Lung (tissue), 12 donors: ENCODE results near the gene TAP2. TPM values are rescaled to one million over a fixed set of nuclear protein-coding genes. Genes with fewer than 3 reads are reported as not detected.

Source experiments
- ATAC-seq: fragments of 200-7000 bp; cut with Tn5 transposase; one replicate; pipeline ENCODE4 v1.9.1; 2020; ENCODE audit warnings: moderate number of reproducible peaks; ENCODE audit not compliant: insufficient read depth, low FRiP score
- DNase-seq, 3 donors: peaks; one replicate each; pipeline ENCODE4 v3.0.0-alpha.2; 2013 to 2017
- H3K27ac ChIP-seq, 2 donors: one replicate each; pipeline ENCODE4 v1.5.1; 2013; ENCODE audit warnings: mild to moderate bottlenecking in 2 of 2, moderate library complexity in 2 of 2, control low read depth in 1 of 2, inconsistent platforms in 1 of 2, low read depth in 1 of 2, low read length in 1 of 2
- H3K27me3 ChIP-seq, 3 donors: one replicate each; pipeline ENCODE4 v1.5.1; 2013; ENCODE audit warnings: low read length in 2 of 3; ENCODE audit not compliant: control insufficient read depth in 3 of 3, insufficient read depth in 3 of 3
- H3K36me3 ChIP-seq, 4 donors: one replicate each; pipeline ENCODE4 v1.5.1; 2013; ENCODE audit warnings: low read length in 4 of 4, mild to moderate bottlenecking in 1 of 4, moderate library complexity in 1 of 4; ENCODE audit not compliant: control insufficient read depth in 4 of 4, insufficient read depth in 4 of 4
- H3K4me1 ChIP-seq, 5 donors: one replicate each; pipeline ENCODE4 v1.5.1; 2013; ENCODE audit warnings: low read length in 5 of 5, mild to moderate bottlenecking in 2 of 5, moderate library complexity in 1 of 5; ENCODE audit not compliant: control insufficient read depth in 5 of 5, insufficient read depth in 5 of 5
- H3K4me3 ChIP-seq: one replicate; pipeline ENCODE4 v1.5.1; 2013; ENCODE audit warnings: mild to moderate bottlenecking, control low read depth, moderate library complexity
- H3K9ac ChIP-seq, 2 donors: one replicate each; pipeline ENCODE4 v1.5.1; 2013; ENCODE audit warnings: low read length in 2 of 2, control low read depth in 1 of 2; ENCODE audit not compliant: insufficient read depth in 1 of 2
- H3K9me3 ChIP-seq, 4 donors: one replicate each; pipeline ENCODE4 v1.5.1; 2013; ENCODE audit warnings: low read length in 3 of 4, mild to moderate bottlenecking in 1 of 4, moderate library complexity in 1 of 4; ENCODE audit not compliant: control insufficient read depth in 4 of 4, insufficient read depth in 3 of 4
- WGBS, 2 donors: extraction: QIAGEN DNeasy Blood & Tissue Kit; methylation state at CpG; one replicate each; pipeline ENCODE4 v1.1.7; 2013; 5-methylcytosine and 5-hydroxymethylcytosine counted together
- polyA plus RNA-seq, 2 donors: library from polyadenylated mRNA; stranded (reverse); fragments of 200-250 nt; gene quantifications; one replicate each; pipeline ENCODE4 v1.2.1, GENCODE V29; 2013
- total RNA-seq, 2 donors: library from RNA; depleted of rRNA in 1 of 2; stranded (reverse); fragments of >200 nt in 1 of 2; gene quantifications; one replicate each; pipeline ENCODE4 v1.2.1, GENCODE V29; 2014 to 2021
- TF ChIP-seq, protein P1 (sequence below): IDR thresholded peaks from 2 replicates; pipeline ENCODE4 v1.5.1; 2012; ENCODE audit warnings: mild to moderate bottlenecking; ENCODE audit errors: control extremely low read depth, extremely low read depth
- donor health status: control.
- donor health status: control.
- donor health status: Bipolar disorder and iron deficiency.
- donor health status: healthy.
- donor health status: DM: yes; HTN: yes; CAD: no.

Gene TAP2
- total and polyA plus RNA-seq, 4 donors, result 15.2 to 63.2 (median 42.0) TPM

DNA sequence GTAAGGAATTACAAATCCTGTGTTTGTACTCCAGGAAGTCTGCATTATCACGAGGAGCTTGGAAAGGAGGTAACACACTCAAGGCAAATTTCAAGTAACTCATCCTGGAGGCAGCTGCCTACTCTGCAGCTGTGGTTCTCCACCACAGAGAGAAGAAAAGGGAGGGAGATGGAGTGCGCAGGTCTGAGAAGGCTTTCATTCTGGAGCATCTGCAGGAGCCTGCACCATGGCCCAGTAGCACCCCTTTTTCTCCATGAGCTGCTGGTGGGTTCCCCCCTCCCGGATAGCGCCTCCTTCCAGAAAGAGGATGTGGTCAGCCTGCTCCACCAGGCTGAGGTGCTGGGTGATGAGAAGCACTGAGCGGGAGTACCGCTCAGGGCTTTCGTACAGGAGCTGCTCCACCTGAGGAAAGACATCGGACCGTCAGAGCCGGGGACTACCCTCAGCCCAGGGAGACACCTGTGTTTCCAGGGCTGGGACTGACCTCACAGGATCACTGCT, 6.9 kb upstream of the TAP2 start:
- H3K4me1 ChIP-seq, result peaks cover 0 to 7% (median 3%) of the 10 kb centered on the region in 5 donors
- TF ChIP-seq, protein P1, sequence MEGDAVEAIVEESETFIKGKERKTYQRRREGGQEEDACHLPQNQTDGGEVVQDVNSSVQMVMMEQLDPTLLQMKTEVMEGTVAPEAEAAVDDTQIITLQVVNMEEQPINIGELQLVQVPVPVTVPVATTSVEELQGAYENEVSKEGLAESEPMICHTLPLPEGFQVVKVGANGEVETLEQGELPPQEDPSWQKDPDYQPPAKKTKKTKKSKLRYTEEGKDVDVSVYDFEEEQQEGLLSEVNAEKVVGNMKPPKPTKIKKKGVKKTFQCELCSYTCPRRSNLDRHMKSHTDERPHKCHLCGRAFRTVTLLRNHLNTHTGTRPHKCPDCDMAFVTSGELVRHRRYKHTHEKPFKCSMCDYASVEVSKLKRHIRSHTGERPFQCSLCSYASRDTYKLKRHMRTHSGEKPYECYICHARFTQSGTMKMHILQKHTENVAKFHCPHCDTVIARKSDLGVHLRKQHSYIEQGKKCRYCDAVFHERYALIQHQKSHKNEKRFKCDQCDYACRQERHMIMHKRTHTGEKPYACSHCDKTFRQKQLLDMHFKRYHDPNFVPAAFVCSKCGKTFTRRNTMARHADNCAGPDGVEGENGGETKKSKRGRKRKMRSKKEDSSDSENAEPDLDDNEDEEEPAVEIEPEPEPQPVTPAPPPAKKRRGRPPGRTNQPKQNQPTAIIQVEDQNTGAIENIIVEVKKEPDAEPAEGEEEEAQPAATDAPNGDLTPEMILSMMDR, result no peak
- H3K9ac ChIP-seq, result no peak overlapping the region
- ATAC-seq, result no peak
- no peaks in the 10 kb centered on the region for H3K27me3 ChIP-seq
- H3K4me3 ChIP-seq, result peak overlapping the region; percentile 75
- peaks cover 6 to 50% (median 20%) of the 10 kb centered on the region in 4 donors for H3K36me3 ChIP-seq
- DNase-seq, result no peak
- no peaks in the 10 kb centered on the region for H3K9me3 ChIP-seq
- H3K27ac ChIP-seq, result peak overlapping the region in 1 of 2 donors; percentile 97
- WGBS, 2 donors, result 20 to 42% methylated on average over 9 to 10 of the region's 10 CpGs

GRCh38 chr6:32844839-32845383, 6.4 kb upstream of the TAP2 start:
- Histone ChIP-seq H3K4me1 (peaks cover 0 to 7% (median 3%) of the 10 kb centered on the region in 5 donors), H3K4me3 (peak overlapping the region; percentile 75), H3K27me3 (no peaks in the 10 kb centered on the region), H3K27ac (peak overlapping the region; percentile 47 to 97), H3K9ac (no peak overlapping the region), H3K36me3 (peaks cover 1 to 47% (median 15%) of the 10 kb centered on the region in 4 donors), H3K9me3 (no peaks in the 10 kb centered on the region)
- TF ChIP-seq, protein P1, result no peak
- 6 to 15% methylated on average over 19 of the region's 19 CpGs for WGBS, 2 donors
- ATAC-seq (no peak), DNase-seq (no peak)

GRCh38 chr6:32843979-32844838, 5.7 kb upstream of the TAP2 start, which contains the start of gene PSMB8:
Gene PSMB8, minus strand, starts transcription at chr6:32844047. Its CDS starts 51 bp downstream, at chr6:32843996.
- H3K27me3 ChIP-seq, result no peaks in the 10 kb centered on the region
- peaks cover 0 to 44% (median 14%) of the 10 kb centered on the region in 4 donors for H3K36me3 ChIP-seq

More at GRCh38 chr6:32843979-32844838, 5.7 kb upstream of the TAP2 start, which contains the start of gene PSMB8:
- peak; percentile 96 for ATAC-seq
- 1% methylated on average over 40 of the region's 40 CpGs for WGBS, 2 donors
- peak; percentile 95 for DNase-seq
- TF ChIP-seq, protein P1, result no peak
- Histone ChIP-seq H3K4me1 (peaks cover 0 to 7% (median 3%) of the 10 kb centered on the region in 5 donors), H3K9ac (peak within 1 kb of the TSS; percentile 42 to 58), H3K27ac (peak within 1 kb of the TSS; percentile 70 to 97), H3K9me3 (no peaks in the 10 kb centered on the region), H3K4me3 (peak within 1 kb of the TSS; percentile 75)
